GM12878 (cell line): ENCODE data around the gene PDLIM4. TPM values are rescaled to one million over a fixed set of nuclear protein-coding genes. Genes with fewer than 3 reads are reported as not detected.

ENCODE experiments used
- ATAC-seq: fragments of 200-7000 bp; cut with Tn5 transposase; 3 replicates; pipeline ENCODE4 v1.9.1; 2020; ENCODE audit warnings: mild to moderate bottlenecking, moderate library complexity
- BruUV-seq: library from RNA; stranded (reverse); fragments of 400-500 nt; replicated peaks from 2 replicates; lab custom pipeline; 2021; lab: Mats Ljungman, UMichigan
- CTCF ChIA-PET: fragments of 300-600 bp; sonication (Branson Sonifier 250); formaldehyde crosslinking; extraction: SDS; loops from one replicate; lab custom pipeline; 2021; ENCODE audit warnings: inconsistent platforms; lab: Yijun Ruan, JAX
- POLR2A ChIA-PET: fragments of 350-600 bp; formaldehyde crosslinking; extraction: SDS; loops from one replicate; lab custom pipeline; 2021; ENCODE audit warnings: inconsistent platforms; lab: Charles Lee
- RAD21 ChIA-PET: fragments of 300-600 bp; sonication (Branson Sonifier 250); formaldehyde crosslinking; loops from one replicate; lab custom pipeline; 2023; ENCODE audit warnings: antibody characterized with exemption; ENCODE audit not compliant: unreplicated experiment; lab: Charles Lee
- SMC1A ChIA-PET: fragments of 300-600 bp; sonication (Branson Sonifier 250); formaldehyde crosslinking; loops from one replicate; lab custom pipeline; 2023; ENCODE audit not compliant: unreplicated experiment, uncharacterized antibody; lab: Charles Lee
- DNase-seq: peaks from one replicate; pipeline ENCODE4 v3.0.0-alpha.2; 2011; ENCODE audit warnings: low read depth, low spot score
- FAIRE-seq: peaks from 3 replicates; lab custom pipeline; 2011; peaks lifted over from hg19 to GRCh38; lab: Jason Lieb, UNC
- H2AFZ ChIP-seq: 2 replicates; pipeline ENCODE4 v1.6.0; 2011; ENCODE audit warnings: low read depth, low read length, control low read depth; ENCODE audit not compliant: control insufficient read depth
- H3K27ac ChIP-seq: 2 replicates; pipeline ENCODE4 v1.5.1; 2011; ENCODE audit warnings: control low read depth; ENCODE audit not compliant: control insufficient read depth, insufficient read depth
- H3K27me3 ChIP-seq, 2 experiments: replicated peaks in 1 of 2; 2 replicates each; pipeline versions ENCODE4 v1.6.0 to v1.6.1; 2011; ENCODE audit warnings: low read length in 1 of 2; ENCODE audit not compliant: control insufficient read depth in 2 of 2, insufficient read depth in 2 of 2
- H3K36me3 ChIP-seq, 2 experiments: 2 replicates each; pipeline ENCODE4 v1.5.1; 2011; ENCODE audit warnings: low read length in 1 of 2; ENCODE audit not compliant: control insufficient read depth in 2 of 2, insufficient read depth in 2 of 2
- H3K4me1 ChIP-seq: 2 replicates; pipeline ENCODE4 v1.6.1; 2011; ENCODE audit warnings: mild to moderate bottlenecking, low read length, moderate library complexity, mixed read lengths; ENCODE audit not compliant: control insufficient read depth, insufficient read depth
- H3K4me2 ChIP-seq: 2 replicates; pipeline ENCODE4 v1.6.0; 2011; ENCODE audit warnings: control low read depth; ENCODE audit not compliant: control insufficient read depth, insufficient read depth
- H3K4me3 ChIP-seq: fragments of 200-600 bp; sonication (generic); 2 replicates; pipeline ENCODE4 v1.5.1; 2016
- H3K79me2 ChIP-seq: 2 replicates; pipeline ENCODE4 v1.6.0; 2011; ENCODE audit warnings: low read length; ENCODE audit not compliant: control insufficient read depth, insufficient read depth
- H3K9ac ChIP-seq: 2 replicates; pipeline ENCODE4 v1.8.0; 2011; ENCODE audit warnings: low read length, control low read depth, mixed read lengths; ENCODE audit not compliant: control insufficient read depth, insufficient read depth
- H3K9me3 ChIP-seq: replicated peaks from 3 replicates; pipeline ENCODE4 v1.5.1; 2011; ENCODE audit warnings: mild to moderate bottlenecking, low read length; ENCODE audit not compliant: control insufficient read depth, insufficient read depth
- H4K20me1 ChIP-seq: 2 replicates; pipeline ENCODE4 v1.6.0; 2011; ENCODE audit not compliant: control insufficient read depth, insufficient read depth
- CBX3 ChIP-seq: fragments of 200-600 bp; sonication (generic); IDR thresholded peaks from 2 replicates; pipeline ENCODE4 v1.6.1; 2016; ENCODE audit warnings: low read depth, borderline replicate concordance
- E2F8 ChIP-seq: fragments of 450-650 bp; IDR thresholded peaks from 2 replicates; pipeline ENCODE4 v1.6.1; 2018; ENCODE audit warnings: mild to moderate bottlenecking, low read depth, moderate library complexity; ENCODE audit not compliant: partially characterized antibody
- HDAC6 ChIP-seq: fragments of 200-600 bp; sonication (generic); IDR thresholded peaks from one replicate; pipeline ENCODE4 v1.8.0; 2017; ENCODE audit warnings: antibody characterized with exemption; ENCODE audit not compliant: unreplicated experiment
- HDGF ChIP-seq: fragments of 450-650 bp; IDR thresholded peaks from 2 replicates; pipeline ENCODE4 v1.6.1; 2016; ENCODE audit warnings: antibody characterized with exemption
- MEF2A ChIP-seq: IDR thresholded peaks from 2 replicates; pipeline ENCODE4 v1.6.1; 2011; ENCODE audit warnings: low read depth, mild to moderate bottlenecking, low read length, moderate library complexity; ENCODE audit not compliant: insufficient read depth
- NBN ChIP-seq: fragments of 450-650 bp; IDR thresholded peaks from 2 replicates; pipeline ENCODE4 v1.6.1; 2016
- NFYA ChIP-seq: IDR thresholded peaks from 2 replicates; pipeline ENCODE4 v1.6.1; 2011; ENCODE audit warnings: low read depth, mild to moderate bottlenecking, low read length, improper control_type of control experiment, borderline replicate concordance
- NR2C2 ChIP-seq: IDR thresholded peaks from 2 replicates; pipeline ENCODE4 v1.6.1; 2011; ENCODE audit warnings: borderline replicate concordance, low read depth; ENCODE audit not compliant: control insufficient read depth, insufficient read length
- NRF1 ChIP-seq: conservative IDR thresholded peaks from 2 replicates; pipeline ENCODE4 v1.6.1; 2011; ENCODE audit warnings: mild to moderate bottlenecking, low read depth, low read length, improper control_type of control experiment
- RELB ChIP-seq: fragments of 450-650 bp; IDR thresholded peaks from 2 replicates; pipeline ENCODE4 v1.6.1; 2017; ENCODE audit warnings: low read depth, mild to moderate bottlenecking, moderate library complexity
- SRF ChIP-seq, 2 experiments: IDR thresholded peaks; 2 replicates each; pipeline ENCODE4 v1.6.1; 2011; ENCODE audit warnings: low read depth in 2 of 2, low read length in 2 of 2, mild to moderate bottlenecking in 1 of 2, moderate library complexity in 1 of 2
- WGBS: methylation state at CpG from one replicate; pipeline ENCODE4 v1.1.6; 2016; ENCODE audit warnings: low lambda C conversion rate; ENCODE audit not compliant: insufficient replicate concordance, insufficient coverage; ENCODE audit errors: missing lambda C conversion rate; 5-methylcytosine and 5-hydroxymethylcytosine counted together
- in situ Hi-C: fragments of 300-500 bp; cut with MboI; formaldehyde crosslinking; loops from 9 replicates; pipeline ENCODE4 v1.14.3; 2018; ENCODE audit warnings: mixed read lengths
- intact Hi-C: fragments of 100-400 bp; cut with micrococcal nuclease; formaldehyde crosslinking; loops from one replicate; pipeline ENCODE4 v1.14.2; 2022; ENCODE audit not compliant: unreplicated experiment
- polyA plus RNA-seq, 11 experiments: library from polyadenylated mRNA; depleted of rRNA in 4 of 11; unstranded in 6 of 11; stranded (reverse) in 5 of 11; fragments of >200 nt; fragmentation: Nextera tagmentation in 4 of 11; fragmentation: Illumina TruSeq in 1 of 11; extraction: Ambion mirVana in 4 of 11; extraction: Trizol in 1 of 11; gene quantifications; 1 replicate in 1 of 11; 2 replicates in 10 of 11; pipeline versions ENCODE4 v1.2.1 to v1.2.3, GENCODE V29; 2011 to 2016; ENCODE audit warnings: inconsistent platforms in 2 of 11, missing spikeins in 2 of 11, low read depth in 1 of 11
- total RNA-seq, 4 experiments: library from RNA; depleted of rRNA in 3 of 4; stranded (reverse); fragments of >200 nt in 3 of 4; fragmentation: Illumina TruSeq in 1 of 4; extraction: Trizol in 1 of 4; gene quantifications; 2 replicates each; pipeline versions ENCODE4 v1.2.1 to v1.2.3, GENCODE V29; 2013 to 2021

PDLIM4 gene
- total and polyA plus RNA-seq, 10 of the 15 experiments (the other 5 are each of a cell fraction or from before 2014, with no cell fraction given): 0.13 to 1.7 (median 0.39) TPM; not detected in 3

- no peak for TF ChIP-seq MEF2A
- no peak for TF ChIP-seq SRF (IDR thresholded peaks at IDR 0.05; ENCODE audit: low read depth in 2 of 2, low read length in 2 of 2)
- TF ChIP-seq HDGF: 0 out of 2 replicates have a peak, but pooled peaks have one; percentile 21
- TF ChIP-seq RELB: 0 out of 2 replicates have a peak, but pooled peaks have one; percentile 21
- no peak for TF ChIP-seq CBX3
- TF ChIP-seq HDAC6: no peak
- no peak for TF ChIP-seq NR2C2
- TF ChIP-seq NRF1: no peak
These were observed 19.2 kb upstream of the PDLIM4 start (continued) for GRCh38 chr5:132238169-132238744.

GRCh38 chr5:132238901-132239500 is 18.5 kb upstream of the PDLIM4 start:
- no peak overlapping the region for H3K9ac ChIP-seq
- DNase-seq: no peak
- TF ChIP-seq NBN (no peak), NFYA (no peak), E2F8 (no peak)
- H3K9me3 ChIP-seq: no peaks in the 10 kb centered on the region; the same call in 1 of the 3 replicates
- H3K27ac ChIP-seq: no peak overlapping the region
- H4K20me1 ChIP-seq: no peaks in the 10 kb centered on the region
- SMC1A ChIA-PET: interaction anchor here (0.8 to 5.3 kb wide), 41 partner anchors 8 to 580 kb away, joined by 3 to 38 read pairs (median 6); partner anchors contain the start of genes PDLIM4, SLC22A4 and SLC22A5
- intact Hi-C loops (loop anchor here (1.0 to 5.0 kb wide), 4 partner anchors 30 to 262 kb away; no protein-coding TSS in a partner anchor), in situ Hi-C loops (loop anchor here (10.0 kb wide), 1 partner anchor 266 kb away; no protein-coding TSS in a partner anchor)
- H3K4me2 ChIP-seq: no peak overlapping the region
- no TSS peak for BruUV-seq
- no peak overlapping the region for H3K4me3 ChIP-seq
- H2AFZ ChIP-seq: no peak overlapping the region
- ATAC-seq: no peak
- H3K27me3 ChIP-seq: no peaks in the 10 kb centered on the region
- RAD21 ChIA-PET: interaction anchor here (0.7 to 3.8 kb wide), 32 partner anchors 8 to 262 kb away, joined by 3 to 42 read pairs (median 6); partner anchors contain the start of genes IRF1, P4HA2, PDLIM4 and SLC22A4
- FAIRE-seq: no peak
- H3K4me1 ChIP-seq: no peaks in the 10 kb centered on the region
- no peaks in the 10 kb centered on the region for H3K79me2 ChIP-seq
- CTCF ChIA-PET: interaction anchor here (0.6 to 5.9 kb wide), 51 partner anchors 10 to 801 kb away, joined by 3 to 117 read pairs (median 10); partner anchors contain the start of genes P4HA2, PDLIM4, SLC22A4 and SLC22A5
- POLR2A ChIA-PET: interaction anchor here (1.1 to 2.0 kb wide), 5 partner anchors 29 to 119 kb away, joined by 3 to 9 read pairs (median 3); no protein-coding TSS in a partner anchor
- no peaks in the 10 kb centered on the region for H3K36me3 ChIP-seq
- 0% methylated on average over 1 of the region's 1 CpG for WGBS
